ENCODE results near the gene NOP56. TPM values are rescaled to one million over a fixed set of nuclear protein-coding genes. Genes with fewer than 3 reads are reported as not detected.

The NOP56 gene
- total and polyA plus RNA-seq, 2 experiments from 2014 or later, result 123 to 149 TPM

DNA sequence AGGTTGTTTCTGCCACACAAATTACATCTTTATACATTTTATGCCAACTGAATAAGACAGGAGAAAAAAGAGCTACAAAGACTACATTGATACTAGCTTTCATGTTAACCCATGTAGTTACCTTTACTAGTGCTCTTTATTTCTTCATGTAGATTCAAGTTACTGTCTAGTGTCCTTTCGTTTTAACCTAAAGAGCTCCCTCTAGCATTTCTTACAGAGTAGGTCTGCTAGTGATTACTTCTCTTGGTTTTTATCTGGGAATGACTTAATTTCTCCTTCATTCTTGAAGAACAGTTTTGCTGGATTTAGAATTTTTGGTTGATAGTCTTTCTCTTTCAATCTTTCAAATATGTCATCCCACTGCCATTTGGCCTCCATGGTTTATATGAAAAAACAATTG, 21.2 kb upstream of the NOP56 start:
- 0 to 8% methylated on average over 1 of the region's 1 CpG for WGBS, 2 experiments (ENCODE audit: low coverage in 1 of 2, low lambda C conversion rate in 2 of 2, missing lambda C conversion rate in 2 of 2)
- no peaks in the 10 kb centered on the region for H3K79me2 ChIP-seq (ENCODE audit: insufficient read depth)

DNA sequence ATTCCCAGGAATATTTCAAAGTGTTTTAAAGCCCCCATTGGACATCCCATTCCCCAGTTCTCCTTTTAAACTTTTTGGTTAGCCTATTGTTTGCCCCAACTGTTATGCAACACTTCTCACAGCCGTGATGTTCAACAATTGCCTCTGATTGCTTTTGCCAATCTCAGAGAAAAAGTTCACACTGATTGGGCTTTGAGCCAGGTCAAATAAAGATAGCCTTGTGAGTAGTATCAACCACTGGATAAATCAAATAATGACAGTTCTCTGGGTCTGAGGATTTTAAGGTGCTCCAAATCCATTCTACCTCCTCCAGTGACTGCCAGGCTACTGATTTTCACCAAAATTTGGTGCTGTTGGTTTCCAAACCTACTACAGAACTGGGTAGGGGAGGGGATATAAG, 19.1 kb upstream of the NOP56 start:
- no peak for DNase-seq
- Histone ChIP-seq H3K27ac (no peak overlapping the region), H3K9me2 (ENCODE audit: insufficient read depth) (no peaks in the 10 kb centered on the region), H4K20me1 (ENCODE audit: insufficient read depth) (no peaks in the 10 kb centered on the region), H3K27me3 (replicated peaks; ENCODE audit: insufficient read depth) (peaks cover 5% of the 10 kb centered on the region; the same call in 1 of the 2 replicates), H3F3A (ENCODE audit: insufficient read depth) (no peaks in the 10 kb centered on the region), H3K9ac (no peak overlapping the region), H2AFZ (no peak overlapping the region), H3K9me3 (ENCODE audit: low read depth) (no peaks in the 10 kb centered on the region), H3K4me2 (ENCODE audit: unreplicated experiment) (no peak overlapping the region), H3K4me1 (ENCODE audit: insufficient read depth) (no peaks in the 10 kb centered on the region), H3K4me3 (no peak overlapping the region), H3K36me3 (ENCODE audit: low read depth) (no peaks in the 10 kb centered on the region), H3K79me2 (ENCODE audit: insufficient read depth) (no peaks in the 10 kb centered on the region)
- TF ChIP-seq EZH2phosphoT487 (IDR thresholded peaks at IDR 0.05; ENCODE audit: insufficient read depth, low read depth) (no peak), EZH2 (IDR thresholded peaks at IDR 0.05; ENCODE audit: insufficient read depth, poor library complexity, severe bottlenecking) (no peak)
- 0 to 3% methylated on average over 1 of the region's 1 CpG for WGBS, 2 experiments (ENCODE audit: low coverage in 1 of 2, low lambda C conversion rate in 2 of 2, missing lambda C conversion rate in 2 of 2)
- in situ Hi-C loops (cut with MboI), result no loop called here

More for the DNA sequence above, 21.2 kb upstream of the NOP56 start:
- Histone ChIP-seq H3K9me2 (ENCODE audit: insufficient read depth) (no peaks in the 10 kb centered on the region), H3K27me3 (replicated peaks; ENCODE audit: insufficient read depth) (peaks cover 5% of the 10 kb centered on the region; the same call in 1 of the 2 replicates), H3K27ac (no peak overlapping the region), H3K4me1 (ENCODE audit: insufficient read depth) (0 out of 2 replicates have a peak, but pooled peaks cover 8% of the 10 kb centered on the region), H4K20me1 (ENCODE audit: insufficient read depth) (no peaks in the 10 kb centered on the region), H3K9me3 (ENCODE audit: low read depth) (no peaks in the 10 kb centered on the region), H3F3A (ENCODE audit: insufficient read depth) (peaks cover 14% of the 10 kb centered on the region), H2AFZ (no peak overlapping the region), H3K4me2 (ENCODE audit: unreplicated experiment) (no peak overlapping the region), H3K9ac (no peak overlapping the region), H3K4me3 (no peak overlapping the region), H3K36me3 (ENCODE audit: low read depth) (no peaks in the 10 kb centered on the region)
- peak; percentile 5 for DNase-seq
- TF ChIP-seq EZH2 (IDR thresholded peaks at IDR 0.05; ENCODE audit: insufficient read depth, poor library complexity, severe bottlenecking) (no peak), EZH2phosphoT487 (IDR thresholded peaks at IDR 0.05; ENCODE audit: insufficient read depth, low read depth) (no peak)
- in situ Hi-C loops (cut with MboI), result no loop called here

DNA sequence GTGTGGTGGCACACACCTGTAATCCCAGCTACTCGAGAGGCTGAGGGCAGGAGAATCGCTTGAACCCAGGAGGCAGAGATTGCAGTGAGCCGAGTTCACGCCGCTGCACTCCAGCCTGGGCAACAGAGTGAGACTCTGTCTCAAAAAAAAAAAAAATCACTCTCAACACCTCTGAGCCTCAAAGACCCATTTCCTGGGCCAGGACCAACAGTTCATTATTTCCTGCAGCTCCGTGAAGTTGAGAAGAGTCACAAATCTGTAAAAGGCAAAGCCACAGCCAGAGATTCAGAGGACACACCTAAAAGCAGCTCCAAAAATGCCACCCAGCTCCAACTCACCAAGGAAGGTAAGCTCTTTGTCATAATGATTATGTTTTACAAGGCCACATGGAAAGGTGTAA, 15.2 kb upstream of the NOP56 start:
- no peak overlapping the region for H3K4me3 ChIP-seq
- no peaks in the 10 kb centered on the region for H3K9me2 ChIP-seq (ENCODE audit: insufficient read depth)
- no peaks in the 10 kb centered on the region for H3K36me3 ChIP-seq (ENCODE audit: low read depth)
- 45 to 47% methylated on average over 6 of the region's 6 CpGs for WGBS, 2 experiments (ENCODE audit: low coverage in 1 of 2, low lambda C conversion rate in 2 of 2, missing lambda C conversion rate in 2 of 2)
- TF ChIP-seq EZH2phosphoT487 (IDR thresholded peaks at IDR 0.05; ENCODE audit: insufficient read depth, low read depth) (no peak), EZH2 (IDR thresholded peaks at IDR 0.05; ENCODE audit: insufficient read depth, poor library complexity, severe bottlenecking) (no peak)
- no peak overlapping the region for H3K4me2 ChIP-seq (ENCODE audit: unreplicated experiment)
- in situ Hi-C loops (cut with MboI), result no loop called here
- H3K79me2 ChIP-seq (ENCODE audit: insufficient read depth), result no peaks in the 10 kb centered on the region
- H4K20me1 ChIP-seq (ENCODE audit: insufficient read depth), result no peaks in the 10 kb centered on the region
- no peak overlapping the region for H2AFZ ChIP-seq
- no peak overlapping the region for H3K27ac ChIP-seq
- no peak for DNase-seq
- H3K27me3 ChIP-seq (replicated peaks; ENCODE audit: insufficient read depth), result 0 out of 2 replicates have a peak, but pooled peaks cover 3% of the 10 kb centered on the region
- H3K9me3 ChIP-seq (ENCODE audit: low read depth), result no peaks in the 10 kb centered on the region
- no peaks in the 10 kb centered on the region for H3F3A ChIP-seq (ENCODE audit: insufficient read depth)
- H3K4me1 ChIP-seq (ENCODE audit: insufficient read depth), result no peaks in the 10 kb centered on the region
- H3K9ac ChIP-seq, result no peak overlapping the region

DNA sequence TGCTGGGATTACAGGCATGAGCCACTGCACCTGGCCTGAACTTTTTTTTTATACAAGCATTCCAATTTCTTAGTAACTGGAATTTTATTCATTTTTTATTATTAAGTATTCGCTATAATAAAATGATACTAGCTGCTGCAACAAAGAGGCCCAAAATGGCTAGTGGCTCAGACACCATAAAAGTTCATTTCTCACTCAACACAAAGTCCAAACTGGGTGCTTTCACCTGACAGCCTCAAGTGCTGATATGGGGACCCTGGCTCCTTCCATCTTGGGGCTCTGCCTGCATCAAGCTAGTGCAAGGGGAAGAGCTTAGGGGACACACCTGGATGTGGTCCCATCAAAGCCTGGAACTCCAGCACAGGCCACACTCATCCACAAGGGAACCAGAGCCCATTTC, 12.2 kb upstream of the NOP56 start:
- Histone ChIP-seq H4K20me1 (ENCODE audit: insufficient read depth) (no peaks in the 10 kb centered on the region), H3K36me3 (ENCODE audit: low read depth) (peaks cover 6% of the 10 kb centered on the region; the same call in 1 of the 2 replicates), H3K9me2 (ENCODE audit: insufficient read depth) (no peaks in the 10 kb centered on the region), H3K9ac (no peak overlapping the region), H3F3A (ENCODE audit: insufficient read depth) (no peaks in the 10 kb centered on the region), H2AFZ (no peak overlapping the region), H3K4me2 (ENCODE audit: unreplicated experiment) (no peak overlapping the region), H3K9me3 (ENCODE audit: low read depth) (no peaks in the 10 kb centered on the region), H3K4me1 (ENCODE audit: insufficient read depth) (no peaks in the 10 kb centered on the region), H3K27me3 (replicated peaks; ENCODE audit: insufficient read depth) (0 out of 2 replicates have a peak, but pooled peaks cover 3% of the 10 kb centered on the region), H3K27ac (no peak overlapping the region), H3K4me3 (no peak overlapping the region), H3K79me2 (ENCODE audit: insufficient read depth) (no peaks in the 10 kb centered on the region)
- no peak for TF ChIP-seq EZH2phosphoT487 (IDR thresholded peaks at IDR 0.05; ENCODE audit: insufficient read depth, low read depth)
- TF ChIP-seq EZH2 (IDR thresholded peaks at IDR 0.05; ENCODE audit: insufficient read depth, poor library complexity, severe bottlenecking), result no peak
- in situ Hi-C loops (cut with MboI), result loop anchor here (10.0 kb wide), 1 partner anchor 115 kb away; no protein-coding TSS in a partner anchor
- WGBS, 2 experiments (ENCODE audit: low coverage in 1 of 2, low lambda C conversion rate in 2 of 2, missing lambda C conversion rate in 2 of 2), result 0 to 17% methylated on average over 1 of the region's 1 CpG
- no peak for DNase-seq

Measured in GM23248 (cell line).